Caki2 (cell line): ENCODE measurements around the gene TUBB8. TPM values are rescaled to one million over a fixed set of nuclear protein-coding genes. Genes with fewer than 3 reads are reported as not detected.
"Not testable (repeated sequence)": the region's sequence is repeated elsewhere in the genome, so short reads cannot be mapped to it uniquely, and the experiment has no call there.

ENCODE experiments used
- DNase-seq: peaks from one replicate; pipeline ENCODE4 v3.0.0-alpha.2; 2015; ENCODE audit warnings: low read depth
- in situ Hi-C: cut with HindIII; loops from 2 replicates; pipeline ENCODE4 v1.10.0; 2016; ENCODE audit warnings: low sequenced_read_pairs, low pct_unique_long_range_greater_than_20kb, mixed read lengths
- total RNA-seq: library from RNA; depleted of rRNA; stranded (reverse); fragments of >200 nt; shearing (Covaris generic); gene quantifications from 2 replicates; pipeline ENCODE4 v1.2.3, GENCODE V29; 2014; ENCODE audit warnings: low replicate concordance; rRNA removed

TUBB8 gene
- total RNA-seq, result not detected in 2 replicates

- in situ Hi-C loops, result no loop called here
- DNase-seq, result no peak
Measured at GRCh38 chr10:48996-49395, at the start of gene TUBB8. TSS of gene TUBB8 (minus strand) at chr10:49296. CDS start at chr10:49238, 58 bp downstream.

GRCh38 chr10:96466-96865, 47.4 kb upstream of the TUBB8 start:
- DNase-seq, result no peak
- in situ Hi-C loops, result no loop called here

- in situ Hi-C loops, result no loop called here
- DNase-seq, result no peak
Measured at GRCh38 chr10:95356-96115, 46.4 kb upstream of the TUBB8 start.

GRCh38 chr10:94613-95012, 45.5 kb upstream of the TUBB8 start:
- no peak for DNase-seq
- in situ Hi-C loops, result no loop called here

GRCh38 chr10:92846-93245, 43.8 kb upstream of the TUBB8 start:
- in situ Hi-C loops, result no loop called here
- no peak for DNase-seq

GRCh38 chr10:92153-92552, 43.1 kb upstream of the TUBB8 start:
- in situ Hi-C loops, result no loop called here
- DNase-seq, result no peak

- in situ Hi-C loops, result no loop called here
- DNase-seq, result no peak
Measured at GRCh38 chr10:91313-91712, 42.2 kb upstream of the TUBB8 start.

- in situ Hi-C loops, result no loop called here
- DNase-seq, result no peak
Measured at GRCh38 chr10:90161-90560, 41.1 kb upstream of the TUBB8 start.

GRCh38 chr10:89248-89647, 40.2 kb upstream of the TUBB8 start:
- no peak for DNase-seq
- in situ Hi-C loops, result no loop called here

- no peak for DNase-seq
- in situ Hi-C loops, result no loop called here
Measured at GRCh38 chr10:88253-88652, 39.2 kb upstream of the TUBB8 start.

- DNase-seq, result no peak
- in situ Hi-C loops, result no loop called here
Measured at GRCh38 chr10:87177-88080, 38.3 kb upstream of the TUBB8 start.

GRCh38 chr10:86031-86430, 36.9 kb upstream of the TUBB8 start:
- in situ Hi-C loops, result no loop called here

GRCh38 chr10:85044-85443, 35.9 kb upstream of the TUBB8 start:
- no peak for DNase-seq
- in situ Hi-C loops, result no loop called here

More at GRCh38 chr10:86031-86430, 36.9 kb upstream of the TUBB8 start:
- no peak for DNase-seq

- no peak for DNase-seq
- in situ Hi-C loops, result no loop called here
Measured at GRCh38 chr10:83930-84530, 34.9 kb upstream of the TUBB8 start.

- no peak for DNase-seq
- in situ Hi-C loops, result no loop called here
Measured at GRCh38 chr10:80477-81105, 31.5 kb upstream of the TUBB8 start.

- no peak for DNase-seq
- in situ Hi-C loops, result no loop called here
Measured at GRCh38 chr10:79532-80215, 30.6 kb upstream of the TUBB8 start.

- in situ Hi-C loops, result no loop called here
- no peak for DNase-seq
Measured at GRCh38 chr10:78556-78955, 29.5 kb upstream of the TUBB8 start.

GRCh38 chr10:74266-74621, 25.1 kb upstream of the TUBB8 start:
- in situ Hi-C loops, DNase-seq: not testable (repeated sequence)
